H9 (cell line): ENCODE measurements around the gene DIPK1B. TPM values are rescaled to one million over a fixed set of nuclear protein-coding genes. Genes with fewer than 3 reads are reported as not detected.

Experiments used
- DNase-seq: peaks from one replicate; pipeline ENCODE4 v3.0.0-alpha.2; 2017
- H2AFZ ChIP-seq: one replicate; pipeline ENCODE4 v1.6.1; 2013; ENCODE audit warnings: mild to moderate bottlenecking, low read length, control low read depth, moderate library complexity
- H2AK5ac ChIP-seq: 2 replicates; pipeline ENCODE4 v1.6.1; 2013; ENCODE audit warnings: low read length, control low read depth, mixed read lengths; ENCODE audit not compliant: insufficient read length
- H2BK120ac ChIP-seq: one replicate; pipeline ENCODE4 v1.6.1; 2013; ENCODE audit warnings: low read depth, mild to moderate bottlenecking, low read length, control low read depth, inconsistent platforms; ENCODE audit not compliant: poor library complexity, severe bottlenecking
- H2BK12ac ChIP-seq: 2 replicates; pipeline ENCODE4 v1.6.1; 2013; ENCODE audit warnings: low read length, control low read depth, mixed read lengths, low read depth; ENCODE audit not compliant: insufficient read length
- H2BK15ac ChIP-seq: 2 replicates; pipeline ENCODE4 v1.6.1; 2013; ENCODE audit warnings: low read depth, low read length, control low read depth
- H2BK20ac ChIP-seq: one replicate; pipeline ENCODE4 v1.6.1; 2013; ENCODE audit warnings: low read depth, mild to moderate bottlenecking, low read length, control low read depth, inconsistent platforms; ENCODE audit not compliant: poor library complexity, severe bottlenecking
- H2BK5ac ChIP-seq: 2 replicates; pipeline ENCODE4 v1.6.1; 2013; ENCODE audit warnings: low read length, control low read depth, mixed read lengths; ENCODE audit not compliant: insufficient read length
- H3K14ac ChIP-seq: 2 replicates; pipeline ENCODE4 v1.6.1; 2013; ENCODE audit warnings: low read length, control low read depth; ENCODE audit not compliant: insufficient read depth
- H3K18ac ChIP-seq: 2 replicates; pipeline ENCODE4 v1.6.1; 2013; ENCODE audit warnings: low read depth, mild to moderate bottlenecking, mixed read lengths, low read length, control low read depth; ENCODE audit not compliant: insufficient read length
- H3K23ac ChIP-seq: 2 replicates; pipeline ENCODE4 v1.6.1; 2013; ENCODE audit warnings: low read length, control low read depth, mixed read lengths, low read depth; ENCODE audit not compliant: insufficient read length
- H3K23me2 ChIP-seq: 2 replicates; pipeline ENCODE4 v1.6.1; 2013; ENCODE audit warnings: low read depth, mild to moderate bottlenecking, mixed read lengths, low read length, control low read depth; ENCODE audit not compliant: insufficient read length, poor library complexity, severe bottlenecking
- H3K27ac ChIP-seq: 2 replicates; pipeline ENCODE4 v1.5.1; 2013; ENCODE audit warnings: low read length, control low read depth, mixed read lengths, low read depth; ENCODE audit not compliant: insufficient read length
- H3K27me3 ChIP-seq: 2 replicates; pipeline ENCODE4 v1.6.1; 2013; ENCODE audit warnings: low read length, control low read depth, inconsistent platforms; ENCODE audit not compliant: insufficient read depth
- H3K4ac ChIP-seq: 2 replicates; pipeline ENCODE4 v1.6.1; 2013; ENCODE audit warnings: low read depth, mild to moderate bottlenecking, control low read depth, inconsistent platforms, low read length, moderate library complexity
- H3K4me1 ChIP-seq: 2 replicates; pipeline ENCODE4 v1.6.1; 2013; ENCODE audit warnings: low read length, control low read depth, inconsistent platforms; ENCODE audit not compliant: insufficient read depth
- H3K4me2 ChIP-seq: 2 replicates; pipeline ENCODE4 v1.6.1; 2013; ENCODE audit warnings: low read length, control low read depth, mixed read lengths; ENCODE audit not compliant: insufficient read length, insufficient read depth
- H3K56ac ChIP-seq: 2 replicates; pipeline ENCODE4 v1.6.1; 2013; ENCODE audit warnings: low read depth, mild to moderate bottlenecking, mixed read lengths, low read length, control low read depth; ENCODE audit not compliant: insufficient read length
- H3K79me1 ChIP-seq: 2 replicates; pipeline ENCODE4 v1.6.1; 2013; ENCODE audit warnings: low read depth, mild to moderate bottlenecking, moderate library complexity, low read length, control low read depth, inconsistent platforms; ENCODE audit not compliant: insufficient read depth, poor library complexity, severe bottlenecking
- H3K79me2 ChIP-seq: 2 replicates; pipeline ENCODE4 v1.6.1; 2013; ENCODE audit warnings: low read length, control low read depth, inconsistent platforms; ENCODE audit not compliant: insufficient read depth
- H3K9ac ChIP-seq: 2 replicates; pipeline ENCODE4 v1.6.1; 2013; ENCODE audit warnings: low read length, control low read depth, mixed read lengths; ENCODE audit not compliant: insufficient read length; ENCODE audit errors: extremely low read depth
- H3K9me3 ChIP-seq: one replicate; pipeline ENCODE4 v1.6.1; 2013; ENCODE audit warnings: low read depth, low read length, inconsistent platforms; ENCODE audit not compliant: control insufficient read depth
- H3T11ph ChIP-seq: one replicate; pipeline ENCODE4 v1.6.1; 2013; ENCODE audit warnings: mild to moderate bottlenecking, low read length, control low read depth, inconsistent platforms
- H4K20me1 ChIP-seq: one replicate; pipeline ENCODE4 v1.6.1; 2013; ENCODE audit not compliant: control insufficient read depth, insufficient read length, insufficient read depth
- H4K5ac ChIP-seq: 2 replicates; pipeline ENCODE4 v1.6.1; 2013; ENCODE audit warnings: low read depth, mild to moderate bottlenecking, mixed read lengths, low read length, control low read depth; ENCODE audit not compliant: insufficient read length
- H4K8ac ChIP-seq: replicated peaks from 2 replicates; pipeline ENCODE4 v1.6.1; 2013; ENCODE audit warnings: low read length, control low read depth, mixed read lengths, low read depth; ENCODE audit not compliant: insufficient read length
- H4K91ac ChIP-seq: 2 replicates; pipeline ENCODE4 v1.6.1; 2013; ENCODE audit warnings: low read depth, mild to moderate bottlenecking, moderate library complexity, mixed read lengths, low read length, control low read depth; ENCODE audit not compliant: insufficient read length
- H3K27ac Mint-ChIP-seq, 3 experiments: 2 replicates in 2 of 3; 3 replicates in 1 of 3; pipeline ENCODE4 v1.8.0; 2020 to 2021; ENCODE audit warnings: mixed read lengths in 3 of 3, mild to moderate bottlenecking in 1 of 3, moderate library complexity in 1 of 3
- H3K27me3 Mint-ChIP-seq: 2 replicates; pipeline ENCODE4 v1.8.0; 2021; ENCODE audit warnings: low read depth, mild to moderate bottlenecking, moderate library complexity, mixed read lengths
- H3K36me3 Mint-ChIP-seq, 3 experiments: 2 replicates in 2 of 3; 3 replicates in 1 of 3; pipeline ENCODE4 v1.8.0; 2020 to 2021; ENCODE audit warnings: low read depth in 3 of 3, mixed read lengths in 3 of 3; ENCODE audit not compliant: insufficient read depth in 1 of 3
- H3K4me1 Mint-ChIP-seq, 2 experiments: 2 replicates each; pipeline ENCODE4 v1.8.0; 2020; ENCODE audit warnings: mixed read lengths in 2 of 2
- H3K4me3 Mint-ChIP-seq, 2 experiments: 2 replicates in 1 of 2; 3 replicates in 1 of 2; pipeline ENCODE4 v1.8.0; 2020 to 2021; ENCODE audit warnings: mild to moderate bottlenecking in 2 of 2, mixed read lengths in 2 of 2, moderate library complexity in 1 of 2
- H3K9me3 Mint-ChIP-seq, 2 experiments: 2 replicates in 1 of 2; 3 replicates in 1 of 2; pipeline ENCODE4 v1.8.0; 2020; ENCODE audit warnings: mild to moderate bottlenecking in 2 of 2, mixed read lengths in 2 of 2, moderate library complexity in 1 of 2
- CTCF ChIP-seq: fragments of 200-600 bp; sonication (generic); conservative IDR thresholded peaks from 3 replicates; pipeline ENCODE4 v1.8.0; 2021; ENCODE audit warnings: antibody characterized with exemption, mild to moderate bottlenecking
- WGBS: extraction: QIAGEN DNeasy Blood & Tissue Kit; methylation state at CpG from one replicate; pipeline ENCODE4 v1.1.7; 2013; ENCODE audit warnings: missing lambda C conversion rate, low lambda C conversion rate, mixed read lengths; ENCODE audit not compliant: insufficient read length; ENCODE audit errors: extremely low coverage; 5-methylcytosine and 5-hydroxymethylcytosine counted together
- total RNA-seq: library from RNA; stranded (reverse); gene quantifications from 2 replicates; pipeline ENCODE4 v1.2.1, GENCODE V29; 2021

Gene DIPK1B
- total RNA-seq, 1 experiment from 2014 or later, result 40.3 TPM

GRCh38 chr9:136707849-136708517 is 4.4 kb upstream of the DIPK1B start:
- Mint-ChIP-seq H3K4me3 (no peak overlapping the region), H3K36me3 (no peaks in the 10 kb centered on the region), H3K4me1 (no peaks in the 10 kb centered on the region), H3K9me3 (no peaks in the 10 kb centered on the region), H3K27me3 (peaks cover 60% of the 10 kb centered on the region), H3K27ac (no peak overlapping the region)
- no peaks in the 10 kb centered on the region for H4K20me1 ChIP-seq
- no peak overlapping the region for H3K9ac ChIP-seq
- TF ChIP-seq CTCF, result no peak
- no peak overlapping the region for H2AK5ac ChIP-seq
- no peak overlapping the region for H3K27ac ChIP-seq
- no peak overlapping the region for H3K14ac ChIP-seq
- no peak overlapping the region for H3K23ac ChIP-seq
- no peaks in the 10 kb centered on the region for H3K9me3 ChIP-seq
- H2AFZ ChIP-seq, result no peak overlapping the region
- no peak overlapping the region for H2BK12ac ChIP-seq
- H3K18ac ChIP-seq, result no peak overlapping the region
- no CpG with 5 or more reads among the region's 22 CpGs for WGBS
- H4K8ac ChIP-seq, result no peak overlapping the region
- no peak overlapping the region for H3K56ac ChIP-seq
- no peak overlapping the region for H4K5ac ChIP-seq
- H3T11ph ChIP-seq, result no peak overlapping the region
- H2BK5ac ChIP-seq, result no peak overlapping the region
- no peaks in the 10 kb centered on the region for H3K79me1 ChIP-seq
- no peaks in the 10 kb centered on the region for H3K27me3 ChIP-seq
- no peak overlapping the region for H3K4ac ChIP-seq
- H4K91ac ChIP-seq, result no peak overlapping the region
- H2BK20ac ChIP-seq, result no peak overlapping the region
- no peak overlapping the region for H2BK120ac ChIP-seq
- peaks cover 7% of the 10 kb centered on the region for H3K23me2 ChIP-seq
- H3K4me1 ChIP-seq, result no peaks in the 10 kb centered on the region
- H2BK15ac ChIP-seq, result no peak overlapping the region
- no peaks in the 10 kb centered on the region for H3K79me2 ChIP-seq
- H3K4me2 ChIP-seq, result no peak overlapping the region
- no peak for DNase-seq
